Measurements from ENCODE around the gene HPDL.
A peak's percentile ranks its signal among the peaks of the same experiment; 100 is the strongest.
"Not testable (repeated sequence)": the region's sequence is repeated elsewhere in the genome, so short reads cannot be mapped to it uniquely, and the experiment has no call there.

The HPDL gene

GRCh38 chr1:45326627-45327623 lies at the start of gene HPDL:
TSS of gene HPDL (plus strand) at chr1:45326895. CDS start at chr1:45327149, 254 bp downstream.
- ChIA-PET POLR2A (ENCODE audit: low non-redundant PET) (interaction anchor here (0.6 to 2.7 kb wide), 3 partner anchors 19 to 30 kb away, joined by 3 to 13 read pairs (median 3); no protein-coding TSS in a partner anchor), CTCF (interaction anchor here (0.6 to 0.9 kb wide), 3 partner anchors 24 to 165 kb away, joined by 3 to 9 read pairs (median 3); no protein-coding TSS in a partner anchor)
- TF ChIP-seq, protein P1, sequence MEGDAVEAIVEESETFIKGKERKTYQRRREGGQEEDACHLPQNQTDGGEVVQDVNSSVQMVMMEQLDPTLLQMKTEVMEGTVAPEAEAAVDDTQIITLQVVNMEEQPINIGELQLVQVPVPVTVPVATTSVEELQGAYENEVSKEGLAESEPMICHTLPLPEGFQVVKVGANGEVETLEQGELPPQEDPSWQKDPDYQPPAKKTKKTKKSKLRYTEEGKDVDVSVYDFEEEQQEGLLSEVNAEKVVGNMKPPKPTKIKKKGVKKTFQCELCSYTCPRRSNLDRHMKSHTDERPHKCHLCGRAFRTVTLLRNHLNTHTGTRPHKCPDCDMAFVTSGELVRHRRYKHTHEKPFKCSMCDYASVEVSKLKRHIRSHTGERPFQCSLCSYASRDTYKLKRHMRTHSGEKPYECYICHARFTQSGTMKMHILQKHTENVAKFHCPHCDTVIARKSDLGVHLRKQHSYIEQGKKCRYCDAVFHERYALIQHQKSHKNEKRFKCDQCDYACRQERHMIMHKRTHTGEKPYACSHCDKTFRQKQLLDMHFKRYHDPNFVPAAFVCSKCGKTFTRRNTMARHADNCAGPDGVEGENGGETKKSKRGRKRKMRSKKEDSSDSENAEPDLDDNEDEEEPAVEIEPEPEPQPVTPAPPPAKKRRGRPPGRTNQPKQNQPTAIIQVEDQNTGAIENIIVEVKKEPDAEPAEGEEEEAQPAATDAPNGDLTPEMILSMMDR (conservative IDR thresholded peaks at IDR 0.05; ENCODE audit: low read depth): no peak
- DNase-seq (ENCODE audit: low spot score): peak; percentile 59
- peak within 1 kb of the TSS; percentile 57 for H3K27ac ChIP-seq

GRCh38 chr1:45282351-45282750 lies 44.3 kb upstream of the HPDL start:
- TF ChIP-seq, protein P1 (conservative IDR thresholded peaks at IDR 0.05; ENCODE audit: low read depth): no peak
- ChIA-PET POLR2A (ENCODE audit: low non-redundant PET) (no interaction called here), CTCF (no interaction called here)
- H3K27ac ChIP-seq: no peak overlapping the region
- DNase-seq (ENCODE audit: low spot score): no peak

DNA sequence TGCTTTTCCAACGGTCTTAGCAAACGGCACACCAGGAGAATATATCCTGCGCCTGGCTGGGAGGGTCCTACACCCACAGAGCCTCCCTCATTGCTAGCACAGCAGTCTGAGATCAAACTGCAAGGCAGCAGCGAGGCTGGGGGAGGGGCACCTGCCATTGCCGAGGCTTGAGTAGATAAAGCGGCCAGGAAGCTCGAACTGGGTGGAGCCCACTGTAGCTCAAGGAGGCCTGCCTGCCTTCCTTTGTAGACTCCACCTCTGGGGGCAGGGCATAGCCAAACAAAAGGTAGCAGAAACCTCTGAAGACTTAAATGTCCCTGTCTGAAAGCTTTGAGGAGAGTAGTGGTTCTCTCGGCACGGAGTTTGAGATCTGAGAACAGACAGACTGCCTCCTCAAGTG lies 41.8 kb upstream of the HPDL start:
- DNase-seq (ENCODE audit: low spot score); CTCF ChIA-PET; POLR2A ChIA-PET (ENCODE audit: low non-redundant PET); H3K27ac ChIP-seq: not testable (repeated sequence)

DNA sequence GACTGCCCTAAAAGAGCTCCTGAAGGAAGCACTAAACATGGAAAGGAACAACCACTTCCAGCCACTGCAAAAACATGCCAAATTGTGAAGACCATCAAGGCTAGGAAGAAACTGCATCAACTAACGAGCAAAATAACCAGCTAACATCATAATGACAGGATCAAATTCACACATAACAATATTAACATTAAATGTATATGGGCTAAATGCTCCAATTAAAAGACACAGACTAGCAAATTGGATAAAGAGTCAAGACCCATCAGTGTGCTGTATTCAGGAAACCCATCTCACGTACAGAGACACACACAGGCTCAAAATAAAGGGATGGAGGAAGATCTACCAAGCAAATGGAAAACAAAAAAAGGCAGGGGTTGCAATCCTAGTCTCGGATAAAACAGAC lies 40.2 kb upstream of the HPDL start:
- DNase-seq (ENCODE audit: low spot score); CTCF ChIA-PET; H3K27ac ChIP-seq; POLR2A ChIA-PET (ENCODE audit: low non-redundant PET): not testable (repeated sequence)

DNA sequence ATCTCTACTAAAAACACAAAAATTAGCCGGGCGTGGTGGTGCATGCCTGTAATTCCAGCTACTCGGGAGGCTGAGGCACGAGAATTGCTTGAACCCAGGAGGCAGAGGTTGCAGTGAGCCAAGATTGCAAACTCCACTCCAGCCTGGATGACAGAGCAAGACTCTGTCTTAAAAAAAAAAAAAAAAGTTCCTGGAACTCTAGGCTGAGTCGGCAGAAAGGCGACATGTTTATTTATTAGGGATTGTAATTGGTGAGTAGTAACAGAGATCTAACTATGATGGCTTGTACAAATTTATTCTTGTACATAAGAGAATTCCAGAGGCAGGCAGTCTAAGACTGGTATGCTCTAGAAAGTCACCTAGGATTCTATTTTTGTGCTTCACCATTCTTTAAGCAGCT lies 35.7 kb upstream of the HPDL start:
- H3K27ac ChIP-seq; DNase-seq (ENCODE audit: low spot score); POLR2A ChIA-PET (ENCODE audit: low non-redundant PET): not testable (repeated sequence)
- CTCF ChIA-PET: interaction anchor here (0.6 to 1.4 kb wide), 3 partner anchors 9 to 276 kb away, joined by 3 to 6 read pairs (median 3); no protein-coding TSS in a partner anchor

DNA sequence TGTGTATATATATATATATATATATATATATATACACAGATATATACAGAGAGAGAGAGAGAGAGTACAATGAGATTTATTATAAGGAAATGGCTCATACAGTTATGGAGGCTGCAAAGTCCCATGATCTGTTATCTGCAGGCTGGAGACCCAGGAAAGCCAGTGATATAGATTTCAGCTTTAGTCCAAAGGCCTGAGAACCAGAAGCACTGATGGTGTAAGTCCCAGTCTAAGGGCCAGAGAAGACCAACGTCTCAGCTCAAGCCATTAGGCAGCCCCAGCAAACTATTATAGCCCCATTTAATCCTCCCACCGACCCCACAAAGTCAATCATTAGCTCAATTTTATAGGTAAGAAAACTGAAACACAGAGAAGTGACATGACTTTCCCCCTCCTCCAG lies 35.0 kb upstream of the HPDL start:
- H3K27ac ChIP-seq: no peak overlapping the region
- TF ChIP-seq, protein P1 (conservative IDR thresholded peaks at IDR 0.05; ENCODE audit: low read depth): no peak
- POLR2A ChIA-PET (ENCODE audit: low non-redundant PET): no interaction called here
- CTCF ChIA-PET: interaction anchor here (0.6 to 1.4 kb wide), 2 partner anchors 9 to 167 kb away, joined by 3 to 6 read pairs; no protein-coding TSS in a partner anchor
- DNase-seq (ENCODE audit: low spot score): no peak

DNA sequence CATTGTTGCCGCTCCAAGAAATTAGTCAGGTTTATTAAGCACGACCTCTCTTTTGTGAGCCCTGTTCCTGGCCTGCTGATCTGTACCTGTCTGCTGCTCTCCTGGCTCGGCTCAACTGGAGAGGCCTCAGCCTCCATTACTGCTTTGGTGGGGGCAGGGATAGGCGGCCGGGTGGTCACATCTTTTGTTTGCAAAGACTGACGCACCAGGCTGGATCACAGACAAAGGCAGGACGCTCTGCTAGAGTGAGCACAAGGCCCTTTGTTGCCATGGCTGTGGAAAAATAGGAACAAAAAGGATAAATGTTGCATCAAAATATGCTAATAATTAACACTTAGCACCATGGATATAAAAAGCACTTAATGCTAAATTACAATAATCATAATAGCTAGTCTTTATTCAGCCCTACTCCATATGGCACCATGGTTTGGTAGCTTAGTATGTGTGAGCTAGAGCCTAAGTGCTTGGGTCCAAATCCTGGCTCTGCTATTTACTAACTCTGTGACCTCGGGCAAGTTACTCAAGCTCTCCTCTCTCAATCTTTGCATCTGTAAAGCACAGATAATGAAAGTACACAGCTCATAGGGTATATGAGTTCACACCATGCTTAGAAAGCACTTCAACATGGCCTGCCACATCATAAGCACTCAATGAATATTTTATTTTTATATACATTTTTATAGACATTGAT lies 28.9 kb upstream of the HPDL start:
- TF ChIP-seq, protein P1 (conservative IDR thresholded peaks at IDR 0.05; ENCODE audit: low read depth): no peak
- no peak overlapping the region for H3K27ac ChIP-seq
- POLR2A ChIA-PET (ENCODE audit: low non-redundant PET): no interaction called here
- DNase-seq (ENCODE audit: low spot score): no peak
- CTCF ChIA-PET: interaction anchor here (0.5 to 3.2 kb wide), 3 partner anchors 242 to 283 kb away, joined by 3 to 10 read pairs (median 5); no protein-coding TSS in a partner anchor
